ENCODE measurements around the gene KLK11.

Gene KLK11

GRCh38 chr19:51025809-51026553 is 435 bp downstream of the KLK11 start:
- Histone ChIP-seq H3K36me3 (replicated peaks; ENCODE audit: insufficient read depth, low read length) (no peaks in the 10 kb centered on the region), H3K27me3 (replicated peaks; ENCODE audit: insufficient read depth, low read length) (peaks cover 15% of the 10 kb centered on the region), H3K4me1 (ENCODE audit: low read length) (no peaks in the 10 kb centered on the region), H3K9me3 (replicated peaks; ENCODE audit: insufficient read depth, low read length) (no peaks in the 10 kb centered on the region), H3K79me2 (ENCODE audit: low read length) (no peaks in the 10 kb centered on the region), H3K4me2 (ENCODE audit: low read depth, low read length) (no peak overlapping the region), H3F3A (ENCODE audit: insufficient read depth, low read length) (no peaks in the 10 kb centered on the region), H2AFZ (ENCODE audit: low read length) (no peak overlapping the region), H3K9ac (ENCODE audit: low read length) (no peak overlapping the region), H3K4me3 (ENCODE audit: low read length) (no peak overlapping the region), H4K20me1 (ENCODE audit: insufficient read depth, low read length) (no peaks in the 10 kb centered on the region), H3K27ac (ENCODE audit: low read length) (no peak overlapping the region), H3K9me2 (replicated peaks; ENCODE audit: insufficient read depth, low read length) (no peaks in the 10 kb centered on the region)
- no peak for DNase-seq
- no peak for TF ChIP-seq CTCF (IDR thresholded peaks at IDR 0.05; ENCODE audit: low read length)
- no peak for TF ChIP-seq EZH2 (optimal IDR thresholded peaks at IDR 0.05; ENCODE audit: low read depth, low read length)
- TF ChIP-seq EZH2phosphoT487 (IDR thresholded peaks at IDR 0.05; ENCODE audit: low read length), result no peak

GRCh38 chr19:51025401-51025800 is 1.0 kb downstream of the KLK11 start:
- no peak for DNase-seq
- H3K9ac ChIP-seq (ENCODE audit: low read length), result no peak overlapping the region
- H3K79me2 ChIP-seq (ENCODE audit: low read length), result no peaks in the 10 kb centered on the region
- peaks cover 14% of the 10 kb centered on the region for H3K27me3 ChIP-seq (replicated peaks; ENCODE audit: insufficient read depth, low read length)
- no peaks in the 10 kb centered on the region for H3F3A ChIP-seq (ENCODE audit: insufficient read depth, low read length)
- H3K9me2 ChIP-seq (replicated peaks; ENCODE audit: insufficient read depth, low read length), result no peaks in the 10 kb centered on the region
- no peak overlapping the region for H2AFZ ChIP-seq (ENCODE audit: low read length)
- H3K27ac ChIP-seq (ENCODE audit: low read length), result no peak overlapping the region
- no peaks in the 10 kb centered on the region for H3K4me1 ChIP-seq (ENCODE audit: low read length)
- no peaks in the 10 kb centered on the region for H3K36me3 ChIP-seq (replicated peaks; ENCODE audit: insufficient read depth, low read length)
- no peaks in the 10 kb centered on the region for H3K9me3 ChIP-seq (replicated peaks; ENCODE audit: insufficient read depth, low read length)
- H3K4me3 ChIP-seq (ENCODE audit: low read length), result no peak overlapping the region
- no peak overlapping the region for H3K4me2 ChIP-seq (ENCODE audit: low read depth, low read length)
- TF ChIP-seq EZH2phosphoT487 (IDR thresholded peaks at IDR 0.05; ENCODE audit: low read length), result no peak
- no peak for TF ChIP-seq CTCF (IDR thresholded peaks at IDR 0.05; ENCODE audit: low read length)
- no peak for TF ChIP-seq EZH2 (optimal IDR thresholded peaks at IDR 0.05; ENCODE audit: low read depth, low read length)
- H4K20me1 ChIP-seq (ENCODE audit: insufficient read depth, low read length), result no peaks in the 10 kb centered on the region

- H3K27me3 ChIP-seq (replicated peaks; ENCODE audit: insufficient read depth, low read length), result peaks cover 14% of the 10 kb centered on the region
- TF ChIP-seq EZH2 (optimal IDR thresholded peaks at IDR 0.05; ENCODE audit: low read depth, low read length) (no peak), EZH2phosphoT487 (IDR thresholded peaks at IDR 0.05; ENCODE audit: low read length) (no peak), CTCF (IDR thresholded peaks at IDR 0.05; ENCODE audit: low read length) (no peak)
- no peaks in the 10 kb centered on the region for H3K36me3 ChIP-seq (replicated peaks; ENCODE audit: insufficient read depth, low read length)
- H3K4me3 ChIP-seq (ENCODE audit: low read length), result no peak overlapping the region
- H3F3A ChIP-seq (ENCODE audit: insufficient read depth, low read length), result no peaks in the 10 kb centered on the region
- no peaks in the 10 kb centered on the region for H3K9me2 ChIP-seq (replicated peaks; ENCODE audit: insufficient read depth, low read length)
- H3K4me2 ChIP-seq (ENCODE audit: low read depth, low read length), result no peak overlapping the region
- H3K9ac ChIP-seq (ENCODE audit: low read length), result no peak overlapping the region
- H3K4me1 ChIP-seq (ENCODE audit: low read length), result no peaks in the 10 kb centered on the region
- no peak for DNase-seq
- no peaks in the 10 kb centered on the region for H4K20me1 ChIP-seq (ENCODE audit: insufficient read depth, low read length)
- no peak overlapping the region for H3K27ac ChIP-seq (ENCODE audit: low read length)
- H3K79me2 ChIP-seq (ENCODE audit: low read length), result no peaks in the 10 kb centered on the region
- no peak overlapping the region for H2AFZ ChIP-seq (ENCODE audit: low read length)
- no peaks in the 10 kb centered on the region for H3K9me3 ChIP-seq (replicated peaks; ENCODE audit: insufficient read depth, low read length)
Measured at GRCh38 chr19:51024924-51025323, 1.5 kb downstream of the KLK11 start.

All from MM.1S (cell line).